Head of caudate nucleus (tissue), 42 donors: Measurements from ENCODE around the gene SBF1.

Source experiments
- DNase-seq, 42 donors: peaks; one replicate each; pipeline versions ENCODE4 v3.0.0 to v3.0.0-alpha.2; 2020 to 2021; ENCODE audit warnings: mixed read lengths in 7 of 42
- intact Hi-C: fragments of 100-400 bp; cut with DNase I; formaldehyde crosslinking; loops from one replicate; pipeline ENCODE4 v1.15.0; 2022

The SBF1 gene

GRCh38 chr22:50471962-50472361 is 2.9 kb downstream of the SBF1 start:
- DNase-seq = no peak
- intact Hi-C loops = no loop called here

- intact Hi-C loops = no loop called here
- DNase-seq = peak; percentile 45 to 87 (median 74)
Measured at GRCh38 chr22:50471197-50471847, 3.5 kb downstream of the SBF1 start.

GRCh38 chr22:50470491-50470890 is 4.3 kb downstream of the SBF1 start:
- intact Hi-C loops = no loop called here
- DNase-seq = no peak

- intact Hi-C loops = no loop called here
- peak in 28 of 42 donors; percentile 27 to 78 (median 48) for DNase-seq
Measured at GRCh38 chr22:50469377-50470305, 5.2 kb downstream of the SBF1 start.

GRCh38 chr22:50468626-50469025 is 6.2 kb downstream of the SBF1 start:
- intact Hi-C loops = no loop called here
- DNase-seq = no peak

GRCh38 chr22:50467773-50468440 is 6.9 kb downstream of the SBF1 start:
- no peak for DNase-seq
- intact Hi-C loops = no loop called here

GRCh38 chr22:50467341-50467740 is 7.5 kb downstream of the SBF1 start:
- intact Hi-C loops = no loop called here

GRCh38 chr22:50465066-50465930 is 9.5 kb downstream of the SBF1 start:
- DNase-seq = no peak
- intact Hi-C loops = no loop called here

More at GRCh38 chr22:50467341-50467740, 7.5 kb downstream of the SBF1 start:
- DNase-seq = no peak

GRCh38 chr22:50464451-50464850 is 10.4 kb downstream of the SBF1 start:
- DNase-seq = no peak
- intact Hi-C loops = no loop called here

- intact Hi-C loops = no loop called here
- DNase-seq = no peak
Measured at GRCh38 chr22:50463188-50463900, 11.5 kb downstream of the SBF1 start.

- no peak for DNase-seq
- intact Hi-C loops = no loop called here
Measured at GRCh38 chr22:50461979-50462540, 12.8 kb downstream of the SBF1 start.

GRCh38 chr22:50461536-50461935 is 13.3 kb downstream of the SBF1 start:
- intact Hi-C loops = no loop called here
- no peak for DNase-seq

- DNase-seq = no peak
- intact Hi-C loops = no loop called here
Measured at GRCh38 chr22:50460938-50461337, 13.9 kb downstream of the SBF1 start.

- intact Hi-C loops = no loop called here
- no peak for DNase-seq
Measured at GRCh38 chr22:50459496-50460140, 15.2 kb downstream of the SBF1 start.

- no peak for DNase-seq
- intact Hi-C loops = no loop called here
Measured at GRCh38 chr22:50459016-50459415, 15.8 kb downstream of the SBF1 start.

- intact Hi-C loops = no loop called here
- no peak for DNase-seq
Measured at GRCh38 chr22:50456466-50457234, 18.2 kb downstream of the SBF1 start.

GRCh38 chr22:50456026-50456425 is 18.8 kb downstream of the SBF1 start:
- no peak for DNase-seq
- intact Hi-C loops = no loop called here
